Sciatic nerve (tissue), 2 donors: ENCODE data around the gene EHMT2. TPM values are rescaled to one million over a fixed set of nuclear protein-coding genes. Genes with fewer than 3 reads are reported as not detected.
"Not testable (repeated sequence)": the region's sequence is repeated elsewhere in the genome, so short reads cannot be mapped to it uniquely, and the experiment has no call there.

Source experiments
- ATAC-seq: fragments of 200-7000 bp; cut with Tn5 transposase; one replicate; pipeline ENCODE4 v1.9.1; 2020; ENCODE audit warnings: mild to moderate bottlenecking, moderate library complexity
- DNase-seq: peaks from one replicate; pipeline ENCODE4 v3.0.0-alpha.2; 2020; ENCODE audit warnings: low spot score
- intact Hi-C: fragments of 100-400 bp; cut with DNase I; formaldehyde crosslinking; loops from one replicate; pipeline ENCODE4 v1.14.2; 2022
- total RNA-seq: library from RNA; stranded (reverse); fragmentation: NEBNext Ultra II Directional; extraction: Animal tissue kit (Norgen Biotek cat#: 25700); gene quantifications from one replicate; pipeline ENCODE4 v1.2.1, GENCODE V29; 2021
- donor health status: DM: no; HTN: no; CAD: no.
- donor health status: DM: no; HTN: no; CAD: no.

EHMT2 gene
- total RNA-seq, 1 donor from 2014 or later = 49.4 TPM

DNA sequence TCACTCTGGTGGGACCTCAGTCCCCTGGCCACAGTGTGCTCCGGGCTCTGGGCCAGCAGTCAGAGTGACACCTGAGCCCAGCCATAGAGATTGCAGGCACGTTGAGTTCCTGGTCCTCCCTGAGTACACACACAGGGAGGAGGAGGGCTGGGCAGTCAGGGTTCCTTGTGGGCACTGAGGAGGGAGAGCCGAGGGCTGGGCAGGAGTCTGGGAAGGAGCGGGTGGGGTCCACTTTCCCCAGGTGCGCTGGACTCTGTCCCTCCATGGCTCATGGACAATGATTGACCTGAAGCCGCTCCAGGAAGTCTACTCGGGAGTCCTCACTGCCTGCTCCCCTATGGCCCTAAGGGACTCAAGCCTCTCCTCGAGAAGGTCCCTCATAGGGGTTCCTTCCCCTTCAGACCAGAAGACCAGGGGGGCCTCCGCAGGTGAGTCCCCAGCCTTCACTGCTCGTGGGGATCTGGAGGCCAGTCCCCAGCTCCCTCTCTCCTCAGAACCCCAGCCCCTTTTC is 19.8 kb downstream of the EHMT2 start:
- ATAC-seq (no peak), DNase-seq (no peak)
- intact Hi-C loops = no loop called here

DNA sequence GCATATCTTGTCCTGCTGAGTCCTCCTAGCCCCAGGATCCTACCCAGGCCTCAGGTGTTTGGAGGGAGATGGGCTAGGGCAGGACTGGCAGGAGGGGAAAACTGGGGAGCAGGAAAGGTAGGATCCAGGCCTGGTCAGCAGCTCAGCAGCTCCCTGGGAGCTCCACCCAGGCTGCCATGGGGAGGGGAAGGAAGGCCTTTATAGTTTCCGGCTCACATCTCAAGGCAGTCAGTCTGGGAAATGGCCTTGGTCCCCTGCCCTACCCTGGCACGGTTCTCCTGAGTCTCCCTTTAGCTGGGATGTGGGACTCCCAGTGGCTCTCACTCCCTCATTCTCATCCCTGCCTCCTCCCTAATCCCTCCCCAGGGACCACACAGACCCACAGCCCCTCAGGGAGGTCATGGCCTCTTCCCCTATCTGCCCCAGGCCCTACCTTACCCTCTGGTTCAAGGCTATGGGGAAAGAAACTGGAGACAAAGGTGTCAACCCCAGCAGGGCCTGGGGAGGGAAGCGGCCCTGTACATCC is 20.3 kb downstream of the EHMT2 start:
- no peak for ATAC-seq

DNA sequence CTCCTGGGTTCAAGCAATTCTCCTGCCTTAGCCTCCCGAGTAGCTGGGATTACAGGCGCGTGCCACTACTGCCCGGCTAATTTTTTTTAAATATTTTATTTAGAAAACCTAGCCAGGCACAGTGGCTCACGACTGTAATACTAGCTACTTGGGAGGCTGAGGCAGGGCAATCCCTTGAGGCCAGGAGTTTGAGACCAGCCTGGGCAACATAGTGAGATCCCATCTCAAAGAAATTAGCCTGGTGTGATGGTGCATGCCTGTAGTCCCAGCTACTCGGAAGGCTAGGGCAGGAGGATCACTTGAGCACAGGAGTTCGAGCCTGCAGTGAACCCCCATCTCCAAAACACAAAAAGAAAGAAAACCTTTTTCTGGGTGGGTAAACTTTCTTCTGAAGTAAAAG is 21.1 kb downstream of the EHMT2 start:
- DNase-seq = no peak
- intact Hi-C loops = no loop called here
- no peak for ATAC-seq

More for the DNA sequence above, 20.3 kb downstream of the EHMT2 start:
- DNase-seq = no peak
- intact Hi-C loops = no loop called here

DNA sequence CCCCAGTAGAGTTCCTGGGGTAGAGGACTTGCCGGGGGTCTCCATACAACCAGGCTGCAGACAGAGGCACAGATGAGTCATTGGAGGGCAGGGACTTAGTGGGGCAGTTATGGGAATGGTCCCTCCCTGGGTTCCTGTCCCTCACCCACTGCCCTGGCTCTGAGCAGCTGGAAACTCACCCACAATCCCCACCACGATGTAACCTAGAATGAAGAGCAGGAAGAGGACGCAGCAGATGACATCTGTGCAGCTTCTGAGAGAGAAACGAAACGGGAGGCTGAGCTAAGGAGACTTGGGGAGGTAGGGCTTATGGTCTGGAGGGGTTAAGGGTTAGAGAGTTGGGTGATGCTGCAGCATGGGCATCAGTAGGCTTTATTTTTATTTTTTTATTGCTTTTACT is 21.6 kb downstream of the EHMT2 start:
- DNase-seq (no peak), ATAC-seq (no peak)
- intact Hi-C loops = no loop called here

DNA sequence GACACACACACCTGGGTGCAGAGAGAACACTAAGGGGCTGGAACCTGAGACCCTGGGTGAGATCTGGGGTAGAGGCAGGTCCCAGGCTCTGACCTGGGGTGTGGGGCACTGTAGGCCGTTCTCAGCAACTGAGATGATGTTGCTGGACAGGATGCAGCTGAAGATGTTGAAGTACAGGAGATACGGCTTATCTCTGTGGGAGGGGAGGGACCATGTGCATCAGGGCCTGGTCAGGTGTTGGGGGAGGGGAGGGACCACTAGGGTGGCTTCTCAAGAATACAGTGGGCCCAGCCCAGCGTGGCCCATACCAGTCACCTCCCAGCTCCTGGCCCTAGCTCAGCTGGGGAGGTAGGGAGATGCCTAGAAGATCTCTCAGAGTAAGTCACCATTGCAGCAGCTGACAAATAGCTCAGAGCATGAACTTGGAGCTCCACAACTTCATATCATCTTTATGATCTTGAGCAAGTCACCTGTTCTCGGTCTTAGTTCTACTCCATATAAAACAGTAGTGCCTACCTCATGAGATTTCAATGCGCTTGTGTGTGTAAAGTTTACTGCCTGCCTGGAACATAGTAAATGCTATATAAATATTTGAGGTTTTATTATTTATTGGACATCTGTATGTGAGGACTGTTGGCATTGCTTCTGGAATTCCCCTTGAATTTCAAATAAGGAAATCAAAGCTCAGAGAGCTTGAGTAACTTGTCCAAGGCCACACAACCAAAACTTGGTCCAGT is 22.5 kb downstream of the EHMT2 start:
- intact Hi-C loops = no loop called here
- no peak for ATAC-seq
- no peak for DNase-seq

DNA sequence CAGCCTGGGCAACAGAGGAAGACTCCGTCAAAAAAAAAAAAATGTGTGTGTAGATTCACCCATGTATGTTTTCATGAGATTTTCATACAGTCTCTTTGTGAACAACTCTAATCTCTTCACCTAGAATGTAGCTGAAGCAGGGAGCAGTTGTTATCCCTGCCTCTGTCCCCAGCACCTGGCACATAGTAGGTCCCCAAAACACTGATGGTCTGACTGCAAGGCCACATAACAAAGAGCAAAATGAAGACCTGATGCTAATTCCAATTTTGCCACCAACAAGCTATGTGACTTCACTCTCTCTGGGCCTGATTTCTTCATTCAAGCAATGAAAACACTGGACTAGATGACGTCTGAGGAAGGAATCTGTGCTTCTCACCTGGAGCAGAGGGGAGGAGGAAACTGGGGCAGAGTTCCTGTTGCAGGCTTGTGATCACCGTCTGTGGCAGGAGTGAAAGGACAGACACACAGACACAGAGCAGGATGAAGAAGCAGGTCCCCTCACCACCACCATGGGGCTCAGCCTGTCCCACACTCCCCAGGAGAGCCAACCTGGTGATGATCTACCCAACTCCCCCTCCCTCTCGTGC is 23.3 kb downstream of the EHMT2 start:
- no peak for ATAC-seq
- DNase-seq = no peak
- intact Hi-C loops = no loop called here

DNA sequence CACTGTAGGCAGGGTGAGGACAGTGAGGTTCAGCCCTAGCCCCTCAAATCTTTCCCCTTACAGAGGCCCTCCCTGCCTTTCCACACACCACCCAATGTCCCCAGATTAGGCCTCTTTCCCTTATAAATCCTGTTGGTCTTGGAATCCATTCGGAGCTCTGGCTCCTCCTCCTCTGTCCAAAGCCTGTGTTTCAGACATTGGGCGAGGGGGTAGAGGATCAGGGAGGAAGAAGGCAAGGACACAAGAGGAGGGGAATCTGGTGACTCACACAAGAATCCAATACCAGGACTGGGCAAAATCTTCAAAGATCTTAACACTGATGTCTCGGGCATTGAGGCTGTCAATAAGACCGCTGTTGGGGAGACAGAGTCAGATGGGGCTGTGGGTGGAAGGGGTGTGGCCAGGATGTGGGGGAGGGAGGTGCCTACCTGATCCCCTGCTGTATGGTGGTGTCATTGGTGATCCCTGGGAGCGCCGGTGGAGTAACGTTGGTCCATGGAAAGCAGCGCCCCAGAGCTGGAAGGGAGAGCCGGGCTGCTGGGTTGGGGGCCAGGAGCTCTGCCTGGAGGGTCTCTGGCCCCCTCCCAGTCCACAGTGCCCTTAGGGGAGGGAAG is 26.3 kb downstream of the EHMT2 start:
- no peak for DNase-seq
- intact Hi-C loops = no loop called here
- no peak for ATAC-seq

DNA sequence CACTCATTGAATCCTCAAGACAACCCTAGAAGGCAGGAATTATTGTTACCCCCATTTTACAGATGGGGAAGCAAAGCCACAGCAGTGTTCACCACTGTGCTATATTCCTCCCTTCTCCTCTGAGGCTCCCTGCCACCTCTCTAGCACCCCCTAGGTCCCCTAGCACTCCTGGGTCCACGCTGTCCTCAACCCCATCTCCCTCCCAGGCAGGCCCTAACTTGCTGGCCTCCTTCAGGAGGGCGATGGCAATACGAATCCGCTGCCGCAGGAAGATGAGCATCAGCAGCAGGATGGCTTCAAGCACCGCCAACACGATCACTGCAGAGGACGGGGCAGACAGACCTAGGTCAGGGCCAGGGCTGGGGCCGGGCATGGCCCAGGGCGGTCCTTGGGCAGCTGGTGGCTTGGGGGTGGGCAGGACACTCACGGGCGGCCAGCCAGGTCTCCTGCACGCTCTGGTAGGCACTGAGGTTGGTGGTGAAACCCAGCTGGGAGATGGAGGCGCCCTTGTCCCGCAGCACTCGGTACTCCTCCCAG is 27.0 kb downstream of the EHMT2 start:
- DNase-seq (no peak), ATAC-seq (no peak)
- intact Hi-C loops = no loop called here

DNA sequence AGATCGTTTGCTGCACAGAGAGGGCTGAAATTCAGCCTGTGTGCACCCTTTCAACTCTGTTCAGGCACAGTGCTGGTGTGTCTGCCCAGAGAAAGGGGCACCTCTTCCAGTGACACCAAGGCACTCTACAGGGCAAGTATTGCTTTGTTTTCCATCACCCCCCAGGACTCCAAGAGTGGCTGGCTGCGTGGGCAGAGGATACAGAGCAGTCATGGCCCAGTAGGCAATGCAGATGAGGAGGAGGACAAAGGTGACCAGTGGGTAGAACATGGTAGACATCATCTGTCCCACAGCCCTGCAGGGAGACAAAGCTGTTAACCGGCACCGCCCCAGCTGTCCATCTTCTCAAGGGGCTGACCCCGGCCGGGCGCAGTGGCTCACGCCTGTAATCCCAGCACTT is 28.2 kb downstream of the EHMT2 start:
- intact Hi-C loops = no loop called here

DNA sequence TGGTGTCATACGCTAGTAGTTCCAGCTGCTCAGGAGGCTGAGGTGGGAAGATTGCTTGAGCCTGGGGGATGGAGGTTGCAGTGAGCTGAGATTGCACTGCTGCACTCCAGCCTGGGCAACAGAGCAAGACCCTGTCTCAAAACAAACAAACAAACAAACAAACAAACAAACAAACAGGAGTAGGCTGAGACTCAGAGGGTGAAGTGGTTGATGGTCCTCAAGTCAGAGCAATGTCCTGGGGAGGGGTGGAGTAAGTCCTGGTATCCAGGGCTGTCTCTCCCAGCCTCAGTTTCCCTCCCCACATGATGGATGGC is 28.9 kb downstream of the EHMT2 start:
- DNase-seq, intact Hi-C loops, ATAC-seq: not testable (repeated sequence)

More for the DNA sequence above, 28.2 kb downstream of the EHMT2 start:
- no peak for ATAC-seq
- no peak for DNase-seq

DNA sequence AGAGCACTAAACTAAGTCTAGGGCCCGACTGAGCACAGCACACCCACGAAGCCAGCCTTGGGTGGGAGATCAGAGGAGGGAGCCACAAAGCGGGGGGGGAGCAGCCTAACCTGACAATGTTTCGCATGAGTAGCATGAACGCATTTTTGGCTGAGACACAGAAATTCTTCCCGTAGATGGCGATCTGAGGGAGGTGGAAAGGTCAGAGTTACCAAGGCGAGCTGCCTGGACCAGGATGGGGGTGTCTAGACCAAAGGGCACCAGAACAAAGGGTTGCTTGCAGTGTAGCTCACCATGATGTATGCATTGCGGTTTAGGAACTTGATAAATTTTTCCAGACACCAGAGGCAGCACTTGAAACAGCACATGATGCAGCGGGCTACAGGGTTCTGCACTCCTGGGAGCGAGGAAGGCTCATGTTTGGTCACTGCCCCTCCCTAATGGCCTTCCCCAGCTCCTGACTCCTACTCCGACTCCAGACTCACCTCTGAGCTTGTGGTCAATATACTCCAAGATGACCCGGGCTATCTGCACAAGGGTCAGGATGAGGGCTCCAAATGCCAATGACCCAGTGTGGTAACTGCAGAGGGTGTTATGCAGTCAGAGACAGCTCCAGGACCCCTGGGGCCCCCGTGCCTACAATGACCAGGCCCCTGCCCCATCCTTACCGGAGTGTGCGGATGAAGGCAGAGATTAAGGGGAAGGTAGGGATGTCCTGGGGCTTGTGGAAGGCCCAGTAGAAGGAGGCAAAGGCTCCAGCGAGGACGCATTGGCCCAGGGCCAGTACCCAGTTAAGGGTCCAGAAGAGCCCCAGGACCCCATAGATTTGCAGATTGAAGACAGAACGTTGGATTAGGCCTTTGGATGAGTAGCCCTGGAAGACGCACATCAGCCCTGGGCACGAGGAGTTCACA is 32.0 kb downstream of the EHMT2 start:
- intact Hi-C loops = no loop called here
- ATAC-seq = no peak
- no peak for DNase-seq

DNA sequence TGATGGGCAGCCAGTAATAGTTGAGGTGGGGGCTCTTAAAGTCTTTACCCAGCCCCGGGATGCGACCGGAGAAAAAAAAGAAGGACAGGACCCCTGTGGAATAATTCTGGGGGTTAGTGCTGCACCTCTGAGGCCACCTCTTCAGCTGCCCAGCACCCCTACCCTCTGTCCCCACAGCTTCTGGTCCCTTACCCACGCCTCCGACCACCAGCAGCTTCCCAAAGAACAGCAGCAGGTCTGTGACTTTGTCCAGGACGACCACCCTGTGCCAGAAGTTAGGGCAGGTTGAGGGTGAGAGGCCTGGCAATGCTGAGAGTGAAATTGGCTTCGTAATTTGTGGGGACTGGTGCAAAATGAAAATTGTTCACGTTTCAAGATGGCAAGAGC is 32.7 kb downstream of the EHMT2 start:
- intact Hi-C loops = no loop called here
- ATAC-seq = no peak
- DNase-seq = no peak

DNA sequence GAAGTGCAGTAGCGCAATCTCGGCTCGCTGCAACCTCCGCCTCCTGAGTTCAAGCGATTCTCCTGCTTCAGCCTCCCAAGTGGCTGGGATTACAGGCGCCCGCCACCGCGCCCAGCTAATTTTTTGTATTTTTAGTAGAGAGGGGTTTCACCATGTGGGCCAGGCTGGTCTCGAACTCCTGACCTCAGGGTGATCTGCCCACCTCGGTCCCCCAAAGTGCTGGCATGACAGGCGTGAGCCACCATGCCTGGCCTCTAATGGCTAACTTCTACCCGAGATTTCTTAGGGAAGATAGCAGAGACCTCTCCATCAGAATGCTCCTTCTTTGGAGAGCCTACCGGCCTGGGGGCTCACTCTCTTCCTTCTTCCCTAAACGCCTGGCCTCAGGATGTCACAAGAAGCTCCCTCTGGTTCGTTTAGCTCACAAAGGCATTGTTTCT is 33.4 kb downstream of the EHMT2 start:
- DNase-seq, intact Hi-C loops, ATAC-seq: not testable (repeated sequence)

DNA sequence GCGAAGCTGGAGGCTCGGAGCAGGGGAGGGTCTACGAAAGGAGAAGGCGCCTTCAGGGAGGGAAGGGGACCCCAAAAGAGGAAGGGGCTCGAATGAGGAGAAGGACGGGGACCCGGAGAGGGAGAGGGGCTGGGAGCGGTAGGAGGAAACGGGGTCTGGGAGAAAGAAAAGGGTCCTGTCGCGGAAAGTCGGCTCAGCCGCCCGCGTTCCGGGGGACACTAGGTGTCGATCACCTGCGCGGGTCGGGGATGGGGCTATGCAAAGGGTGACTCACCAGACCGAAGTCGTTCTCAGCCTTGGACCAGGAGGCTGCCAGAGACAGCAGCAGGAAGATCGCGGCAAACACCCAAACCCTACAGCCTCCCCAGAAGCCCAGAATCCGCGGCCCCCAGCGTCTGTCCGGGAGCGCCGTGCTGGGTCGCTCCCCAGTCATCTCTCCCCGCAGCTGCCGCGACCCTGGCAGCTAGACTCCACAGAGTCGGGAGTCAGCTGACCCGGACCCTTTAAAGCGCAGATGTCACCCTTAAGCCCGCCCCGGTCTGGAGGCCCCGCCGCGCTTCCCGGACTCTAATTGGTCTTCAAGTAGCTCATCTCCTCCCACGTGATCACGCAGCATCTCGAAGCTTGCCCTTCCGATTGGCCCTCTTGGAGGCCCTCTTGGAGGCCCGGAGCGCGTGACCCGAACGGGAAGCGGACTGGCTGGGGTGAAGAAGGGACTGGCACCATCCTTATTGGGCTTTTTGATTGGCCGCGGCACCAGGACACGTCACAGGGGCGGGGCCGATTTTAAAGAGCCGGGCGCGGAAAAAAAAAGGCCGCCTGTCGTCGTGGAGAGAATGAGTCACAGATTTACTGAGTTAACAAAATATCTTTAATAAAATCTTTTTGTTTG is 34.9 kb downstream of the EHMT2 start, which contains the start of gene NEU1:
TSS of gene NEU1 (minus strand) at position 478 of the 892 bp plus-strand sequence. CDS start at position 433, 45 bp downstream.
- intact Hi-C loops = no loop called here
- DNase-seq = peak; percentile 99
- ATAC-seq = peak; percentile 98

DNA sequence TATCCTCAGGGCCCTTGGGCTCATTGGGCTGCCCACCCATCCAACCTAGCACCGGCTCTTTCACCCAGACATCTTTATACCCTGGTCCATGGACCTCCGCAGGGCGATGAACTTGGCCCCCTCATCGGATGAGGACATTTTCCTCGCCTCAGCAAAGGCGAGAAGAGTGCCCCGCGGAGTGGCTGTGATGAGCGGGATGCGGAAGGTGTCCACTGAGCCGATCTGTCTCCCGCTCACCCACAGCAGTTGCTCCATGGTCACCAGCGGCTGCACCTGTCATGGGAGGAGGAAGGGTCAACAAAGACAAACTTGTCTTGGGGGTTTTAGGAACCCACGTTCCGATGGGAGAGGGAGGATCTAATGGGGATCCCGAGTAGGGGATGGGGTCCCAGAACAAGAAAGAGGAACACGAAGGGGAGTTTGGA is 35.6 kb downstream of the EHMT2 start:
- ATAC-seq (no peak), DNase-seq (no peak)
- intact Hi-C loops = no loop called here

DNA sequence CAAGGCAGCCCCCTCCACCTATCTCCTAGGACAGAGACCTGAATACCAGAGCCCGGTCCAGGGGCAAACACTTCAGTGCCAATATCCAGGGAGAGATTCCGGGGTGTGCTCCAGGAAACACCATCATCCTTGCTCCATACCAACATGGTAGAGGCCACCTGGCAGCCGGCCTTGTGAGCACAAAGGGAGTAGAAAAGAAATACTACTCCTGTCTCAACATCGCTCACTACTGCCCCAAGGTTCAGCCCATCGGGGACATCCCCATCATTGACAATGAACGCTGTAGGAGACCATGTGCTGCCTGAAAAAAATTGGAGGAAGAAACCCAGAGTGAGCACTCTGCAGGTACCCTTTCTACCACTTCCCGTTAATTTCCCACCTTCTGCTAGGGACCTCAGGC is 36.3 kb downstream of the EHMT2 start:
- intact Hi-C loops = no loop called here
- DNase-seq (no peak), ATAC-seq (no peak)

DNA sequence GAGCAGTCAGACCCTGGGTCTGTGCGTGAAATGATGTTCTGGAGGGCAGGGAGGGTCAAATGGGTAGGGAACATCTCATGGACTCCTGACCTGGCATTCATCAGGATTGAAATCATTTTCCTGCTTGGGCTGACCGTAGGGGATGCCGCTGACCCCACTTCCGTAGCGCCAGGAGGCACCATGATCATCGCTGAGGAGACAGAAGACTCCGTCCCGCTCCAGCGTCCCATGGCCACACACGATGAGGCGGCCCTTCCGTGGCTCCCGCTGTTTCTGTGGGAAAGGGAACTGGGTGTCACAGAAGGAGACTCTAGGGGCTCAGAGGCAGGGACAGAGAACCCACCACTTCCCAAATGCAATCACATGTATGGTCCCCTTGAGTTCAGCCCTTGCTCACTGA is 37.1 kb downstream of the EHMT2 start:
- ATAC-seq = no peak

DNA sequence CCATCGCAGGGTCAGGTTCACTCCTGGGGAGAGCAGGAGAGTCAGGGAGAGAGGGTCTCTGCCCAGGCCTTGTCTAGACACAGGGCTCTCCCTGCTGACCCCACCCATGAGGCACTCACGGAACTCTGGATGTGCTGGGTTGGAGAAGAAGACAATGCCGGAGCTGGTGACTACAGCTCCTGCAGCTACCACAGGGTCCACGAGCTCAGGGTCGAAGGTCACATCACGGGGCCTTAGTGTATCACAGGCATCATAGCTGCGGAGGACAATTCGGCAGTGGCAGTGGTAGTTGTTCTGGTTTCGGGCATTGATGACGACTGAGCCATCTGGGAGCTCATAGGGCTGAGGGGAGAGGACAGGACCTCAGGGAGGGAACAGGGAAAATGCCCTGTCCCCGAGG is 37.6 kb downstream of the EHMT2 start:
- intact Hi-C loops = no loop called here
- no peak for ATAC-seq
- no peak for DNase-seq

More for the DNA sequence above, 37.1 kb downstream of the EHMT2 start:
- DNase-seq = no peak
- intact Hi-C loops = no loop called here
